ENCODE results near the gene KLHL36. TPM values are rescaled to one million over a fixed set of nuclear protein-coding genes. Genes with fewer than 3 reads are reported as not detected.

KLHL36 gene
- total RNA-seq, 2 donors from 2014 or later, result 49.7 to 62.7 TPM

- peak; percentile 38 for DNase-seq
- H3K36me3 ChIP-seq, result no peaks in the 10 kb centered on the region
- no peaks in the 10 kb centered on the region for H3K9me3 ChIP-seq
- intact Hi-C loops (cut with DNase I), result no loop called here
- TF ChIP-seq, protein P1, sequence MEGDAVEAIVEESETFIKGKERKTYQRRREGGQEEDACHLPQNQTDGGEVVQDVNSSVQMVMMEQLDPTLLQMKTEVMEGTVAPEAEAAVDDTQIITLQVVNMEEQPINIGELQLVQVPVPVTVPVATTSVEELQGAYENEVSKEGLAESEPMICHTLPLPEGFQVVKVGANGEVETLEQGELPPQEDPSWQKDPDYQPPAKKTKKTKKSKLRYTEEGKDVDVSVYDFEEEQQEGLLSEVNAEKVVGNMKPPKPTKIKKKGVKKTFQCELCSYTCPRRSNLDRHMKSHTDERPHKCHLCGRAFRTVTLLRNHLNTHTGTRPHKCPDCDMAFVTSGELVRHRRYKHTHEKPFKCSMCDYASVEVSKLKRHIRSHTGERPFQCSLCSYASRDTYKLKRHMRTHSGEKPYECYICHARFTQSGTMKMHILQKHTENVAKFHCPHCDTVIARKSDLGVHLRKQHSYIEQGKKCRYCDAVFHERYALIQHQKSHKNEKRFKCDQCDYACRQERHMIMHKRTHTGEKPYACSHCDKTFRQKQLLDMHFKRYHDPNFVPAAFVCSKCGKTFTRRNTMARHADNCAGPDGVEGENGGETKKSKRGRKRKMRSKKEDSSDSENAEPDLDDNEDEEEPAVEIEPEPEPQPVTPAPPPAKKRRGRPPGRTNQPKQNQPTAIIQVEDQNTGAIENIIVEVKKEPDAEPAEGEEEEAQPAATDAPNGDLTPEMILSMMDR (IDR thresholded peaks at IDR 0.05), result no peak
- peaks cover 27% of the 10 kb centered on the region for H3K4me1 ChIP-seq
- no peaks in the 10 kb centered on the region for H3K27me3 ChIP-seq
- H3K27ac ChIP-seq, result peak overlapping the region; percentile 88
- H3K4me3 ChIP-seq, result peak overlapping the region; percentile 96
- peak overlapping the region; percentile 90 to 96 for H3K9ac ChIP-seq (ENCODE audit: low read depth in 2 of 2, low read length in 2 of 2)
Observed at GRCh38 chr16:84700446-84701300, 52.4 kb downstream of the KLHL36 start.

GRCh38 chr16:84703681-84704080 lies 55.4 kb downstream of the KLHL36 start:
- Histone ChIP-seq H3K4me1 (peaks cover 27% of the 10 kb centered on the region), H3K4me3 (no peak overlapping the region), H3K9me3 (no peaks in the 10 kb centered on the region), H3K27me3 (no peaks in the 10 kb centered on the region), H3K9ac (ENCODE audit: low read depth in 2 of 2, low read length in 2 of 2) (no peak overlapping the region), H3K36me3 (no peaks in the 10 kb centered on the region), H3K27ac (no peak overlapping the region)
- TF ChIP-seq, protein P1 (IDR thresholded peaks at IDR 0.05), result no peak
- DNase-seq, result no peak
- intact Hi-C loops (cut with DNase I), result no loop called here

DNA sequence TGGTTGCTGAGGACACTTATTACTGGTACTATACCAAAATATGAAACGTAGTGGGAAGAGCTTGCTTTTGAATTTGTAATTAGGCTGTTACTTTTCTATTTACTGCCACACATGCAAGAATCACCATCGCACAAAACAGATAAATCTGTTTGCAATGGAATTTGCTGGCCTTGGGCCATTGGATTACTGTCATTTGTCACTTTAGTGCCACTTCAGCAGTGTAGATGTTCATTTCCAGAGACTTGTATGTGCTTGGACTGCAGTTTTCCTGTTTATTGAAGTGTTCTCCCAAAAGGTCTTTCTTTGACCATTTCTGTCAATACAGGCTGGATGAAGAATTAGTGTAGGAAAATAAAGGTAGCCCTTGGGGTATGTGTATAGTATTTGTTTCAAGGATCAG lies 55.9 kb downstream of the KLHL36 start:
- TF ChIP-seq, protein P1 (IDR thresholded peaks at IDR 0.05), result no peak
- DNase-seq, result no peak
- Histone ChIP-seq H3K9me3 (no peaks in the 10 kb centered on the region), H3K36me3 (no peaks in the 10 kb centered on the region), H3K9ac (ENCODE audit: low read depth in 2 of 2, low read length in 2 of 2) (no peak overlapping the region), H3K27me3 (no peaks in the 10 kb centered on the region), H3K27ac (no peak overlapping the region), H3K4me3 (no peak overlapping the region), H3K4me1 (peaks cover 24% of the 10 kb centered on the region)
- intact Hi-C loops (cut with DNase I), result no loop called here

GRCh38 chr16:84706856-84707255 lies 58.5 kb downstream of the KLHL36 start:
- Histone ChIP-seq H3K9me3 (no peaks in the 10 kb centered on the region), H3K9ac (ENCODE audit: low read depth in 2 of 2, low read length in 2 of 2) (no peak overlapping the region), H3K27me3 (no peaks in the 10 kb centered on the region), H3K4me1 (peaks cover 18% of the 10 kb centered on the region), H3K4me3 (no peak overlapping the region), H3K27ac (no peak overlapping the region), H3K36me3 (no peaks in the 10 kb centered on the region)
- TF ChIP-seq, protein P1 (IDR thresholded peaks at IDR 0.05), result no peak
- intact Hi-C loops (cut with DNase I), result no loop called here
- no peak for DNase-seq

DNA sequence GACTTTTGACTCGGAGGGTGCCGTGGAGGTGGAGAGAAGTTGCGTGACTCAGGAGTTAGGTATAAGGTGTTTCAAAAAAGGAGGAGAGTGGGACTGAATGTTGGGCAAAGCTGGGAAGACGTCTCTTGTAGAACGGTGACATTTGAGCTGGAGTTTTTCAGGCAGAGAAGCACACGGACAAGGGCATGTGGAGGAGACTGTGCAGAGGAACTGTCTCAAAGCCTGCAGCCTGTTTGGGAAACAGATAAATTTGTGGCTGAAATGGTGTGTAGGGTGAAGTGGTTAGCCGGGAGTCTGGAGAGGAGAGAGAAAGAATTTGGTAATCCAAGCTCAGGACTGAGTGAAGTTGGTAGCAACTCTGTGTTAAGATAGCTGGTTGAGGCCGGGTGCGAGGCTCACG lies 61.3 kb downstream of the KLHL36 start:
- peaks cover 8% of the 10 kb centered on the region for H3K4me1 ChIP-seq
- H3K4me3 ChIP-seq, result no peak overlapping the region
- H3K9ac ChIP-seq (ENCODE audit: low read depth in 2 of 2, low read length in 2 of 2), result no peak overlapping the region
- no peak overlapping the region for H3K27ac ChIP-seq
- no peaks in the 10 kb centered on the region for H3K27me3 ChIP-seq
- H3K9me3 ChIP-seq, result no peaks in the 10 kb centered on the region
- H3K36me3 ChIP-seq, result no peaks in the 10 kb centered on the region
- intact Hi-C loops (cut with DNase I), result no loop called here
- DNase-seq, result no peak
- TF ChIP-seq, protein P1 (IDR thresholded peaks at IDR 0.05), result no peak

All from colonic mucosa (tissue), 4 donors.